ENCODE measurements around the gene CENATAC. TPM values are rescaled to one million over a fixed set of nuclear protein-coding genes. Genes with fewer than 3 reads are reported as not detected.
"Not testable (repeated sequence)": the region's sequence is repeated elsewhere in the genome, so short reads cannot be mapped to it uniquely, and the experiment has no call there.

Gene CENATAC
- total RNA-seq, 2 experiments from 2014 or later: 34.6 to 35.0 TPM

DNA sequence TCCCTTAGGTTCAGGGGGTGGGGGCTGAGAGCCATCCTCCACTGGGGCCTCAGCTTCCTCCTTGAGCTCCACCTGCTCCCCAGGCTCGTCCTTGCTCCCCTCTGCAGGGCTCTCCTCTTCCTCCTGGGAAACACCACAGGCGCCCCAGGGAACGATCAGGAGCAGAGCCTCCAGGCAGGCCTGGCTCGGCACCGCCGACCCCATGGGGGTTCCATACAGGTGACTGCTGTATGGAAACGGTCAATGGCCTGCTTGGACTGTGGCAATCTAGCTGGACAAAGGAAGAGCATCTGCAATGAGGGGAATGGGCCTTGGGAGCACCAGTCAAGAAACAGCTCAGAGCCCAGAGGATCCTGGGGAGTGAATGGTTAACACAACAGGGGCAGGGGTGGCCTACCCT, 51.1 kb downstream of the CENATAC start:
- Mint-ChIP-seq H3K9me3 (no peaks in the 10 kb centered on the region), H3K36me3 (ENCODE audit: low read depth) (peaks cover 83% of the 10 kb centered on the region), H3K4me1 (peaks cover 33% of the 10 kb centered on the region), H3K4me3 (no peak overlapping the region), H3K27ac (no peak overlapping the region), H3K27me3 (no peaks in the 10 kb centered on the region)
- no peak for DNase-seq
- ChIA-PET CTCF (no interaction called here), POLR2A (interaction anchor here (1.4 to 2.0 kb wide), 2 partner anchors 19 to 29 kb away, joined by 4 to 7 read pairs; partner anchors contain the start of gene VPS11)

DNA sequence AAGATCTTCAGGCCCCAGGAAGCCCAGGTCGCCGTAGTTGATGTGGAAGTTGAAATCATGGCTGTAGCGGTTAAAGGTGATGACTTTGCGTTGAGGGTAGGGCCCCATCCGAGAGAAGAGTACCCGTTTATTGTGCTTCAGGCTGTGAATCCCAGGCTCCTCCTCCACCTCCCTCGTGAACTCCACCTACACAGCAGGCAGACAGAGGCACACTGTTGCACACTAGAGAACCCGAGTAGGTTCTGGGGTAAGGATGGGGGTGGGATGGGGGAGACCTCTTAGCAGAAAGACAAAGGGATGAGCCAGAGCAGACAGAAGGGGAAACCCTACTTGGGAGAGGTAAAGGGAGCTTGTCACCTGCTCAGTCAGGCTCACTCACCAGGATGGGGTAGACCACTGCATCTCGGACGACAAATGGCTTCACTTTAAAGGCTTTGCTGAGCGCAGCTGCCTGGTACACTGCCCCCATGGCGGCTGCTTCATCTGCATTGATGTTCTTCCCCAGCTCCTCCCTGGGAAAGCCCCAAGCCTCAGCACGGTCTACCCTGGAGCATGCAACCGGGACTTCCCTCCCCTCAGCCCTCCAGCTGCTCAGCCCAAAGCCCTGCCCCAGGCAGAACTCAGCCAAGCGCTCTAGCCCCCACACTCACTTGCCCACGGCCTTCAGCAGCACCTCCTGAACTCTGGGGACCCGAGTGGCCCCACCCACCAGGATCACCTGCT, 53.7 kb downstream of the CENATAC start:
- DNase-seq: no peak
- peak overlapping the region; percentile 47 for H3K27ac Mint-ChIP-seq
- H3K9me3 Mint-ChIP-seq: no peaks in the 10 kb centered on the region
- no peak overlapping the region for H3K4me3 Mint-ChIP-seq
- no peaks in the 10 kb centered on the region for H3K27me3 Mint-ChIP-seq
- ChIA-PET CTCF (no interaction called here), POLR2A (interaction anchor here (1.1 to 2.1 kb wide), 6 partner anchors 8 to 43 kb away, joined by 3 to 6 read pairs (median 4); partner anchors contain the start of genes TRAPPC4 and VPS11)
- peaks cover 82% of the 10 kb centered on the region for H3K36me3 Mint-ChIP-seq (ENCODE audit: low read depth)
- H3K4me1 Mint-ChIP-seq: peaks cover 56% of the 10 kb centered on the region

GRCh38 chr11:119052163-119052814, 54.4 kb downstream of the CENATAC start:
- Mint-ChIP-seq H3K9me3 (no peaks in the 10 kb centered on the region), H3K4me1 (peaks cover 56% of the 10 kb centered on the region), H3K4me3 (no peak overlapping the region), H3K27ac (peak overlapping the region; percentile 47), H3K36me3 (ENCODE audit: low read depth) (peaks cover 78% of the 10 kb centered on the region), H3K27me3 (no peaks in the 10 kb centered on the region)
- POLR2A ChIA-PET: interaction anchor here (1.1 to 2.1 kb wide), 3 partner anchors 8 to 42 kb away, joined by 3 to 5 read pairs (median 4); no protein-coding TSS in a partner anchor
- CTCF ChIA-PET: no interaction called here
- DNase-seq: no peak

DNA sequence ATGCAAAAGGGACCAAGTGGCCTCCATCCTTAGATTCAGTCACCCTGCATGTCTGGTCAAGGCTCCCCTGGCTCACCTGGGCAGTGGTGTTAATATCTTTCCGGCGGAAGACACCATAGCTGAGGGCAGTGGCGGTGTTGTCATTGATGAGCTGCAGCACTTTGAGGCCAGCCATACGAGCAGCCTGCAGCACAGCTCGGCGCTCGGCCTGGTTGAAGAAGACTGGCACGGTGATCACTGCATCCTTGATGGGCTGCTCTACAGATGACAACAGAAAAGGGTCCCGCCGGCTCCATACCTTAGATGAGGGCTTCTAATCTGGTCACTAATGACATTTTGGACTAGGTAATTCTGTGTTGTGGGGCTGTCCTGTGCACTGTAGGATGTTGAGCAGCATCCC, 56.5 kb downstream of the CENATAC start:
- ChIA-PET POLR2A (interaction anchor here (0.6 to 5.8 kb wide), 5 partner anchors 12 to 57 kb away, joined by 3 to 82 read pairs (median 7); partner anchors contain the start of genes CENATAC and VPS11), CTCF (interaction anchor here (1.0 to 3.1 kb wide), 4 partner anchors 13 to 36 kb away, joined by 3 to 21 read pairs (median 6); partner anchors contain the start of genes HMBS, RPS25, SLC37A4 and TRAPPC4)
- Mint-ChIP-seq H3K4me1 (peaks cover 65% of the 10 kb centered on the region), H3K27me3 (no peaks in the 10 kb centered on the region), H3K27ac (no peak overlapping the region), H3K9me3 (no peaks in the 10 kb centered on the region), H3K36me3 (ENCODE audit: low read depth) (peaks cover 61% of the 10 kb centered on the region), H3K4me3 (no peak overlapping the region)
- no peak for DNase-seq

DNA sequence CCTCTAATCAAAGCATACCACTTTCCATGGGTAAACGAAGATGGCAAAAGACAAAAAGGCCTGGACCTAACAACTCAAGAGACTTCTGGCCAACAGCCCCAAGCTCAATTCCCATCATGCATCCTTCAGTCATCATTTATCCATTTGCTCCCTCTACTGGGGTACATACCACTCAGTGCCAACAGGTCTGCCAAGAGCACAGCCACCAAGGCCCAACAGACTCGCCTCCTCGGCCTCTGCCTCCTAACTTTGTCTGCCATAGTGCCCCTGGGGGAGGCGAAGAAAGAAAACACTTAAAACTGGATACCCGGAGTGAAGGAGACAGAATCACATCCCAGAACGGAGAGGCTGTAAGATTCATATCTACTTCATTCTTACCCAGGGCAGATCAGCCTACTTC, 58.0 kb downstream of the CENATAC start:
- Mint-ChIP-seq H3K36me3 (ENCODE audit: low read depth) (peaks cover 52% of the 10 kb centered on the region), H3K27me3 (no peaks in the 10 kb centered on the region), H3K4me3 (peak overlapping the region; percentile 95), H3K4me1 (peaks cover 60% of the 10 kb centered on the region), H3K9me3 (no peaks in the 10 kb centered on the region), H3K27ac (peak overlapping the region; percentile 79)
- POLR2A ChIA-PET: interaction anchor here (0.8 to 5.8 kb wide), 29 partner anchors 9 to 268 kb away, joined by 3 to 82 read pairs (median 6); partner anchors contain the start of genes C2CD2L, CENATAC, DDX6 and DPAGT1
- DNase-seq: no peak
- CTCF ChIA-PET: interaction anchor here (0.6 to 3.1 kb wide), 21 partner anchors 9 to 265 kb away, joined by 3 to 21 read pairs (median 4); partner anchors contain the start of genes C2CD2L, DPAGT1, HMBS and RPS25

GRCh38 chr11:119056421-119056999, 58.6 kb downstream of the CENATAC start:
- Mint-ChIP-seq H3K9me3 (no peaks in the 10 kb centered on the region), H3K27me3 (no peaks in the 10 kb centered on the region), H3K36me3 (ENCODE audit: low read depth) (peaks cover 46% of the 10 kb centered on the region), H3K27ac (peak overlapping the region; percentile 91), H3K4me1 (peaks cover 56% of the 10 kb centered on the region), H3K4me3 (peak overlapping the region; percentile 95)
- peak; percentile 52 for DNase-seq
- CTCF ChIA-PET: interaction anchor here (0.6 to 3.1 kb wide), 22 partner anchors 9 to 265 kb away, joined by 3 to 21 read pairs (median 4); partner anchors contain the start of genes C2CD2L, DPAGT1, HMBS and RPS25
- POLR2A ChIA-PET: interaction anchor here (0.8 to 5.8 kb wide), 31 partner anchors 9 to 268 kb away, joined by 3 to 82 read pairs (median 5); partner anchors contain the start of genes C2CD2L, CENATAC, DDX6 and DPAGT1

DNA sequence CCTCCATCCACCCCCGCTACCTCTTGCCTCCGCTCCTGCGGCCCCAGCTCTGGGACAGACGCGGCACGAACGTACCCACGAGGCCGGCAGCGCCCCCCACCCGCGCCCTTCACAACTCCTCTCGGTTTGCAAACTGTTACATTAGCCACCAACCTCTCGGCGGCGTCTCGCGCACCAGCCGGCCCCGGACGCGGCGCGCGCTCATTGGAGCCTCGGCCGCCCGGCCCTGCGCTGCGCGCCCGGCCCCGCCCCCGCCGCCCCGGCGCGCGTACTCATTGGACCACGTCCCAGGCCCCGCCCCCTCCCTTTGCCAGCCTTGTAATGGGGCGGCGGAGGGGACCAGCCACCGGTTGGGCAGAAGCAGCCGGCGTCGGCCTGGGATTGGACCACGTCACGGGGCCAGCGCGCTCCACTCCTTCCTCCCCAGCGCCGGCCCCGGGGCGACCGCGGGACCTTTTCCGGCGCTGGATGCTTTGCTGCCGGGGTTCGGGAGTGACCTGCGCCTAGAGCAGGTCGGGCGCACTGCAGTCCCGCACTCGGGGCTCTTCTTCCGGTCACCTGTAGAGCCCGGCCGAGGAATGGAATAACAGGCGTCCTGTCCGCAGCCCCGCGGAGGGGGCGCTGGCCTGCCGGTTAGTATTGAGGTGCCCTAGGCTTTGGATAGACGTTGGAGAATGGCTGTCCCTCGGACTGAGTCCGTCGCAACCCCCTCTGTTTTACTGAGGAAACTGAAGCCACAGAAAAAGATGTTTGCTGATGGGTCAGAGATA, 59.2 kb downstream of the CENATAC start, which contains the start of gene HYOU1:
Gene HYOU1 (minus strand): TSS at position 206 of the 770 bp plus-strand sequence. CDS start 1,045 bp downstream, outside the sequence.
- Mint-ChIP-seq H3K36me3 (ENCODE audit: low read depth) (peaks cover 41% of the 10 kb centered on the region), H3K9me3 (no peaks in the 10 kb centered on the region), H3K4me1 (peaks cover 52% of the 10 kb centered on the region), H3K27me3 (no peaks in the 10 kb centered on the region), H3K27ac (peak within 1 kb of the TSS; percentile 91), H3K4me3 (peak within 1 kb of the TSS; percentile 95)
- peak; percentile 99 for DNase-seq
- CTCF ChIA-PET: interaction anchor here (0.6 to 3.1 kb wide), 17 partner anchors 8 to 216 kb away, joined by 3 to 21 read pairs (median 4); partner anchors contain the start of genes DPAGT1, HMBS, NLRX1 and RPS25
- POLR2A ChIA-PET: interaction anchor here (0.7 to 5.8 kb wide), 31 partner anchors 10 to 269 kb away, joined by 3 to 82 read pairs (median 4); partner anchors contain the start of genes CENATAC, DDX6, DPAGT1 and HINFP

DNA sequence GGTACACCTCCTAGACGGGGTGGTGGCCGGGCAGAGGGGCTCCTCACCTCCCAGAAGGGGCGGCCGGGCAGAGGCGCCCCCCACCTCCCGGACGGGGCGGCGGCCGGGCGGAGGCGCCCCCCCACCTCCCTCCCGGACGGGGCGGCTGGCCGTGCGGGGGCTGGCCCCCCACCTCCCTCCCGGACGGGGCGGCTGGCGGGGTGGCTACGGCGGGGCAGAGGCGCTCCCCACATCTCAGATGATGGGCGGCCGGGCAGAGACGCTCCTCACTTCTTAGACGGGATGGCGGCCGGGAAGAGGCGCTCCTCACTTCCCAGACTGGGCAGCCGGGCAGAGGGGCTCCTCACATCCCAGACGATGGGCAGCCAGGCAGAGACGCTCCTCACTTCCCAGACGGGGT, 61.2 kb downstream of the CENATAC start:
- CTCF ChIA-PET, H3K9me3 Mint-ChIP-seq, H3K27me3 Mint-ChIP-seq, POLR2A ChIA-PET, H3K27ac Mint-ChIP-seq, DNase-seq, H3K4me3 Mint-ChIP-seq: not testable (repeated sequence)
- Mint-ChIP-seq H3K36me3 (ENCODE audit: low read depth) (peaks cover 23% of the 10 kb centered on the region), H3K4me1 (peaks cover 39% of the 10 kb centered on the region)

GRCh38 chr11:119061256-119061655, 63.3 kb downstream of the CENATAC start:
- CTCF ChIA-PET: interaction anchor here (0.8 kb wide), 1 partner anchor 135 kb away, joined by 3 read pairs; no protein-coding TSS in a partner anchor
- no peak for DNase-seq
- no peaks in the 10 kb centered on the region for H3K9me3 Mint-ChIP-seq

DNA sequence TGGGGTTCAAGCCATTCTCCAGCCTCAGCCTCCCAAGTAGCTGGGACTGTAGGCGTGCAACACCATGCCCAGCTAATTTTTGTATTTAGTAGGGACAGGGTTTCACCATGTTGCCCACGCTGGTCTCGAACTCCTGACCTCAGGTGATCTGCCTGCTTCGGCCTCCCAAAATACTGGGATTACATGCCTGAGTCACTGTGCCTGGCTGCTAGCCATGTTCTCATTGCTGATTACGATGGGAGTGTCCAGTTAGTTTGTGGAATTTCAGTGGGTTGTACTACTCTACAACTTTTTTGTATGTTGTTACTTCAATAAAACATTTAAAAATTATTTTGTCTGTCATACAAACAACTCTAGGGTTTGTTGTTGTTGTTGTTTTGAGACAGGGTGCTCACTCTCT, 64.8 kb downstream of the CENATAC start:
- peaks cover 36% of the 10 kb centered on the region for H3K4me1 Mint-ChIP-seq
- no peak for DNase-seq
- H3K4me3 Mint-ChIP-seq: no peak overlapping the region
- ChIA-PET POLR2A (interaction anchor here (0.7 to 2.2 kb wide), 4 partner anchors 30 to 163 kb away, joined by 4 to 6 read pairs (median 5); no protein-coding TSS in a partner anchor), CTCF (interaction anchor here (0.8 kb wide), 1 partner anchor 33 kb away, joined by 3 read pairs; no protein-coding TSS in a partner anchor)
- no peaks in the 10 kb centered on the region for H3K27me3 Mint-ChIP-seq
- H3K9me3 Mint-ChIP-seq: no peaks in the 10 kb centered on the region
- peaks cover 5% of the 10 kb centered on the region for H3K36me3 Mint-ChIP-seq (ENCODE audit: low read depth)
- H3K27ac Mint-ChIP-seq: no peak overlapping the region

More at GRCh38 chr11:119061256-119061655, 63.3 kb downstream of the CENATAC start:
- Mint-ChIP-seq H3K36me3 (ENCODE audit: low read depth) (peaks cover 4% of the 10 kb centered on the region), H3K27ac (no peak overlapping the region), H3K4me3 (no peak overlapping the region), H3K4me1 (peaks cover 31% of the 10 kb centered on the region), H3K27me3 (no peaks in the 10 kb centered on the region)
- POLR2A ChIA-PET: interaction anchor here (0.9 to 2.2 kb wide), 3 partner anchors 31 to 43 kb away, joined by 3 to 6 read pairs (median 5); partner anchors contain the start of gene RPS25

DNA sequence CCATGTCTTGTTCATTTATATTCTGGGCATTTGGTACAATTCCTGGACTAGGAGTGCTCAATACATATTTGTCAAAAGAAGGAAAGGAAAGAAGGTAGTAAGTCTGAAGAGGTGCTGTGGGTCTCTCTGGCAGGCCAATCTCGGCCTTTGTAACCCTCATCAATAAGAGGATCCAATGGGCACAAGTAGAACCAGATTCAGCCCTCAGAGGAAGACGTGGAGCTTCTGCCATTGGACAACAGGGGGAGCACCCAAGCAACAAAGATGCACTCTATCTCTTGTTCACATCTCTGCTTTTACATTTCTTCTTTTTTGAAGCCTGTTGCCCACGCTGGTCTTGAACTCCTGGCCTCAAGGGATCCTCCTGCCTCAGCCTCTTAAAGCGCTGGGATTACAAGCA, 67.4 kb downstream of the CENATAC start:
- Mint-ChIP-seq H3K4me3 (peak overlapping the region; percentile 17), H3K4me1 (peaks cover 41% of the 10 kb centered on the region), H3K36me3 (ENCODE audit: low read depth) (peaks cover 14% of the 10 kb centered on the region), H3K9me3 (no peaks in the 10 kb centered on the region), H3K27me3 (no peaks in the 10 kb centered on the region), H3K27ac (peak overlapping the region; percentile 28)
- POLR2A ChIA-PET: interaction anchor here (0.5 to 4.7 kb wide), 5 partner anchors 9 to 141 kb away, joined by 3 to 105 read pairs (median 4); partner anchors contain the start of genes CBL, HMBS and HYOU1
- CTCF ChIA-PET: interaction anchor here (0.7 to 1.2 kb wide), 5 partner anchors 9 to 273 kb away, joined by 3 to 7 read pairs (median 3); a partner anchor contains a TSS
- peak; percentile 65 for DNase-seq

Data from activated CD4-positive, alpha-beta memory T cell treated with anti-CD3 and anti-CD28 coated beads, Interleukin-2, amount 10 ng/mL, durations not matched to agents 7 days and 5 days (primary cell).